H9 (cell line): Measurements from ENCODE around the gene NOBOX. TPM values are rescaled to one million over a fixed set of nuclear protein-coding genes. Genes with fewer than 3 reads are reported as not detected.

Source experiments
- DNase-seq: peaks from one replicate; pipeline ENCODE4 v3.0.0-alpha.2; 2017
- H2AFZ ChIP-seq: one replicate; pipeline ENCODE4 v1.6.1; 2013; ENCODE audit warnings: mild to moderate bottlenecking, low read length, control low read depth, moderate library complexity
- H2AK5ac ChIP-seq: 2 replicates; pipeline ENCODE4 v1.6.1; 2013; ENCODE audit warnings: low read length, control low read depth, mixed read lengths; ENCODE audit not compliant: insufficient read length
- H2BK120ac ChIP-seq: one replicate; pipeline ENCODE4 v1.6.1; 2013; ENCODE audit warnings: low read depth, mild to moderate bottlenecking, low read length, control low read depth, inconsistent platforms; ENCODE audit not compliant: poor library complexity, severe bottlenecking
- H2BK12ac ChIP-seq: 2 replicates; pipeline ENCODE4 v1.6.1; 2013; ENCODE audit warnings: low read length, control low read depth, mixed read lengths, low read depth; ENCODE audit not compliant: insufficient read length
- H2BK15ac ChIP-seq: 2 replicates; pipeline ENCODE4 v1.6.1; 2013; ENCODE audit warnings: low read depth, low read length, control low read depth
- H2BK20ac ChIP-seq: one replicate; pipeline ENCODE4 v1.6.1; 2013; ENCODE audit warnings: low read depth, mild to moderate bottlenecking, low read length, control low read depth, inconsistent platforms; ENCODE audit not compliant: poor library complexity, severe bottlenecking
- H2BK5ac ChIP-seq: 2 replicates; pipeline ENCODE4 v1.6.1; 2013; ENCODE audit warnings: low read length, control low read depth, mixed read lengths; ENCODE audit not compliant: insufficient read length
- H3K14ac ChIP-seq: 2 replicates; pipeline ENCODE4 v1.6.1; 2013; ENCODE audit warnings: low read length, control low read depth; ENCODE audit not compliant: insufficient read depth
- H3K18ac ChIP-seq: 2 replicates; pipeline ENCODE4 v1.6.1; 2013; ENCODE audit warnings: low read depth, mild to moderate bottlenecking, mixed read lengths, low read length, control low read depth; ENCODE audit not compliant: insufficient read length
- H3K23ac ChIP-seq: 2 replicates; pipeline ENCODE4 v1.6.1; 2013; ENCODE audit warnings: low read length, control low read depth, mixed read lengths, low read depth; ENCODE audit not compliant: insufficient read length
- H3K23me2 ChIP-seq: 2 replicates; pipeline ENCODE4 v1.6.1; 2013; ENCODE audit warnings: low read depth, mild to moderate bottlenecking, mixed read lengths, low read length, control low read depth; ENCODE audit not compliant: insufficient read length, poor library complexity, severe bottlenecking
- H3K27ac ChIP-seq: 2 replicates; pipeline ENCODE4 v1.5.1; 2013; ENCODE audit warnings: low read length, control low read depth, mixed read lengths, low read depth; ENCODE audit not compliant: insufficient read length
- H3K27me3 ChIP-seq: 2 replicates; pipeline ENCODE4 v1.6.1; 2013; ENCODE audit warnings: low read length, control low read depth, inconsistent platforms; ENCODE audit not compliant: insufficient read depth
- H3K4ac ChIP-seq: 2 replicates; pipeline ENCODE4 v1.6.1; 2013; ENCODE audit warnings: low read depth, mild to moderate bottlenecking, control low read depth, inconsistent platforms, low read length, moderate library complexity
- H3K4me1 ChIP-seq: 2 replicates; pipeline ENCODE4 v1.6.1; 2013; ENCODE audit warnings: low read length, control low read depth, inconsistent platforms; ENCODE audit not compliant: insufficient read depth
- H3K4me2 ChIP-seq: 2 replicates; pipeline ENCODE4 v1.6.1; 2013; ENCODE audit warnings: low read length, control low read depth, mixed read lengths; ENCODE audit not compliant: insufficient read length, insufficient read depth
- H3K56ac ChIP-seq: 2 replicates; pipeline ENCODE4 v1.6.1; 2013; ENCODE audit warnings: low read depth, mild to moderate bottlenecking, mixed read lengths, low read length, control low read depth; ENCODE audit not compliant: insufficient read length
- H3K79me1 ChIP-seq: 2 replicates; pipeline ENCODE4 v1.6.1; 2013; ENCODE audit warnings: low read depth, mild to moderate bottlenecking, moderate library complexity, low read length, control low read depth, inconsistent platforms; ENCODE audit not compliant: insufficient read depth, poor library complexity, severe bottlenecking
- H3K79me2 ChIP-seq: 2 replicates; pipeline ENCODE4 v1.6.1; 2013; ENCODE audit warnings: low read length, control low read depth, inconsistent platforms; ENCODE audit not compliant: insufficient read depth
- H3K9ac ChIP-seq: 2 replicates; pipeline ENCODE4 v1.6.1; 2013; ENCODE audit warnings: low read length, control low read depth, mixed read lengths; ENCODE audit not compliant: insufficient read length; ENCODE audit errors: extremely low read depth
- H3K9me3 ChIP-seq: one replicate; pipeline ENCODE4 v1.6.1; 2013; ENCODE audit warnings: low read depth, low read length, inconsistent platforms; ENCODE audit not compliant: control insufficient read depth
- H3T11ph ChIP-seq: one replicate; pipeline ENCODE4 v1.6.1; 2013; ENCODE audit warnings: mild to moderate bottlenecking, low read length, control low read depth, inconsistent platforms
- H4K20me1 ChIP-seq: one replicate; pipeline ENCODE4 v1.6.1; 2013; ENCODE audit not compliant: control insufficient read depth, insufficient read length, insufficient read depth
- H4K5ac ChIP-seq: 2 replicates; pipeline ENCODE4 v1.6.1; 2013; ENCODE audit warnings: low read depth, mild to moderate bottlenecking, mixed read lengths, low read length, control low read depth; ENCODE audit not compliant: insufficient read length
- H4K8ac ChIP-seq: replicated peaks from 2 replicates; pipeline ENCODE4 v1.6.1; 2013; ENCODE audit warnings: low read length, control low read depth, mixed read lengths, low read depth; ENCODE audit not compliant: insufficient read length
- H4K91ac ChIP-seq: 2 replicates; pipeline ENCODE4 v1.6.1; 2013; ENCODE audit warnings: low read depth, mild to moderate bottlenecking, moderate library complexity, mixed read lengths, low read length, control low read depth; ENCODE audit not compliant: insufficient read length
- H3K27ac Mint-ChIP-seq, 3 experiments: 2 replicates in 2 of 3; 3 replicates in 1 of 3; pipeline ENCODE4 v1.8.0; 2020 to 2021; ENCODE audit warnings: mixed read lengths in 3 of 3, mild to moderate bottlenecking in 1 of 3, moderate library complexity in 1 of 3
- H3K27me3 Mint-ChIP-seq: 2 replicates; pipeline ENCODE4 v1.8.0; 2021; ENCODE audit warnings: low read depth, mild to moderate bottlenecking, moderate library complexity, mixed read lengths
- H3K36me3 Mint-ChIP-seq, 3 experiments: 2 replicates in 2 of 3; 3 replicates in 1 of 3; pipeline ENCODE4 v1.8.0; 2020 to 2021; ENCODE audit warnings: low read depth in 3 of 3, mixed read lengths in 3 of 3; ENCODE audit not compliant: insufficient read depth in 1 of 3
- H3K4me1 Mint-ChIP-seq, 2 experiments: 2 replicates each; pipeline ENCODE4 v1.8.0; 2020; ENCODE audit warnings: mixed read lengths in 2 of 2
- H3K4me3 Mint-ChIP-seq, 2 experiments: 2 replicates in 1 of 2; 3 replicates in 1 of 2; pipeline ENCODE4 v1.8.0; 2020 to 2021; ENCODE audit warnings: mild to moderate bottlenecking in 2 of 2, mixed read lengths in 2 of 2, moderate library complexity in 1 of 2
- H3K9me3 Mint-ChIP-seq, 2 experiments: 2 replicates in 1 of 2; 3 replicates in 1 of 2; pipeline ENCODE4 v1.8.0; 2020; ENCODE audit warnings: mild to moderate bottlenecking in 2 of 2, mixed read lengths in 2 of 2, moderate library complexity in 1 of 2
- CTCF ChIP-seq: fragments of 200-600 bp; sonication (generic); conservative IDR thresholded peaks from 3 replicates; pipeline ENCODE4 v1.8.0; 2021; ENCODE audit warnings: antibody characterized with exemption, mild to moderate bottlenecking
- WGBS: extraction: QIAGEN DNeasy Blood & Tissue Kit; methylation state at CpG from one replicate; pipeline ENCODE4 v1.1.7; 2013; ENCODE audit warnings: missing lambda C conversion rate, low lambda C conversion rate, mixed read lengths; ENCODE audit not compliant: insufficient read length; ENCODE audit errors: extremely low coverage; 5-methylcytosine and 5-hydroxymethylcytosine counted together
- total RNA-seq: library from RNA; stranded (reverse); gene quantifications from 2 replicates; pipeline ENCODE4 v1.2.1, GENCODE V29; 2021

The NOBOX gene
- total RNA-seq, 1 experiment from 2014 or later, result not detected

- H3K27me3 Mint-ChIP-seq, result no peaks in the 10 kb centered on the region
- no peak overlapping the region for H3K4ac ChIP-seq
- H3K27ac ChIP-seq, result no peak overlapping the region
- H3K56ac ChIP-seq, result no peak overlapping the region
- no peaks in the 10 kb centered on the region for H3K27me3 ChIP-seq
- H3K23me2 ChIP-seq, result no peaks in the 10 kb centered on the region
- H3K23ac ChIP-seq, result no peak overlapping the region
- H3T11ph ChIP-seq, result no peak overlapping the region
- no peaks in the 10 kb centered on the region for H4K20me1 ChIP-seq
- H3K18ac ChIP-seq, result no peak overlapping the region
- no peak overlapping the region for H4K91ac ChIP-seq
- no peak overlapping the region for H2BK12ac ChIP-seq
- no peaks in the 10 kb centered on the region; a peak in 1 of 4 replicates for H3K4me1 Mint-ChIP-seq
- no peaks in the 10 kb centered on the region for H3K9me3 ChIP-seq
- H2BK20ac ChIP-seq, result no peak overlapping the region
- no peak overlapping the region for H4K8ac ChIP-seq
- H2BK120ac ChIP-seq, result no peak overlapping the region
- H3K4me2 ChIP-seq, result no peak overlapping the region
- no peaks in the 10 kb centered on the region for H3K79me2 ChIP-seq
- H2AFZ ChIP-seq, result no peak overlapping the region
- H3K4me3 Mint-ChIP-seq, result no peak overlapping the region
- no peak overlapping the region for H2BK5ac ChIP-seq
- no peak overlapping the region for H3K9ac ChIP-seq
- no peak for DNase-seq
- H4K5ac ChIP-seq, result no peak overlapping the region
- no peak overlapping the region; the same call in 1 of the 2 replicates for H3K14ac ChIP-seq
- no peaks in the 10 kb centered on the region for H3K4me1 ChIP-seq
- WGBS, result no CpG with 5 or more reads among the region's 3 CpGs
- H2BK15ac ChIP-seq, result no peak overlapping the region
- H3K9me3 Mint-ChIP-seq, result no peaks in the 10 kb centered on the region
- H3K27ac Mint-ChIP-seq, result peak overlapping the region in 2 of 3 experiments; percentile 2 to 39; a peak in 3 of 7 replicates
- H2AK5ac ChIP-seq, result no peak overlapping the region
- no peak for TF ChIP-seq CTCF
- no peaks in the 10 kb centered on the region for H3K79me1 ChIP-seq
- no peaks in the 10 kb centered on the region for H3K36me3 Mint-ChIP-seq
Measured at GRCh38 chr7:144438759-144439158, 35.3 kb upstream of the NOBOX start.
